ENCODE results near the gene CFHR4.
"Not testable (repeated sequence)": the region's sequence is repeated elsewhere in the genome, so short reads cannot be mapped to it uniquely, and the experiment has no call there.

The CFHR4 gene

DNA sequence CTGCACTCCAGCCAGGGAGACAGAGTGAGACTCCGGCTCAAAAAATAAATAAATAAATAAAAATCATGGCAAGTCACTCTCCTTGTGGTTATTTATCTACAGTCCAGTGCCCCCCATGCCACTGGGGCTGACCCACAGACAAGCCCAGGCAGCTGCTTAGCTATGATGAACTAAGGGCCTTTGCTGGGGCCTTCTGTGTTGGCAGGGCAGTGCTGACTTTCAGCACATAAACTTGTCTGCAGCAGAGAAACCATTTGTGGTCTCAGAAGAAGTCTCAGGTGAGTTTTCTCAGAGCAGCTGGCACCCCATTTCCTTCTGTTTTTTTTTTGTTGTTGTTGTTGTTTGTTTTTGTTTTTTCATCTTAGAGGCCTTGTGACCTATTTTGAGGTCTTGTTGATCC lies 20.9 kb upstream of the CFHR4 start:
- Histone ChIP-seq H3K9me3 (ENCODE audit: control extremely low read depth in 1 of 5, control insufficient read depth in 4 of 5, insufficient read depth in 2 of 5, low read depth in 1 of 5, low read length in 4 of 5) (peaks cover 0 to 2% (median 0%) of the 10 kb centered on the region in 5 experiments), H3K4me3 (ENCODE audit: control insufficient read depth in 1 of 7, extremely low read depth in 1 of 7, insufficient read depth in 4 of 7, low read depth in 2 of 7, low read length in 6 of 7) (no peak overlapping the region), H3K27ac (ENCODE audit: insufficient read depth in 1 of 2, low read depth in 1 of 2, low read length in 2 of 2, poor library complexity in 1 of 2, severe bottlenecking in 2 of 2) (no peak overlapping the region), H3K4me1 (ENCODE audit: control extremely low read depth in 1 of 4, control insufficient read depth in 4 of 4, insufficient read depth in 4 of 4, low read length in 3 of 4) (no peaks in the 10 kb centered on the region), H3K36me3 (ENCODE audit: control insufficient read depth in 4 of 4, insufficient read depth in 4 of 4, low read length in 3 of 4) (no peaks in the 10 kb centered on the region), H3K27me3 (replicated peaks in 2 of 5; ENCODE audit: control insufficient read depth in 4 of 5, insufficient read depth in 5 of 5, low read length in 4 of 5) (no peaks in the 10 kb centered on the region)
- WGBS (ENCODE audit: insufficient coverage), result no CpG with 5 or more reads among the region's 1 CpG
- ChIA-PET CTCF (no interaction called here), POLR2A (no interaction called here)
- DNase-seq, result no peak

DNA sequence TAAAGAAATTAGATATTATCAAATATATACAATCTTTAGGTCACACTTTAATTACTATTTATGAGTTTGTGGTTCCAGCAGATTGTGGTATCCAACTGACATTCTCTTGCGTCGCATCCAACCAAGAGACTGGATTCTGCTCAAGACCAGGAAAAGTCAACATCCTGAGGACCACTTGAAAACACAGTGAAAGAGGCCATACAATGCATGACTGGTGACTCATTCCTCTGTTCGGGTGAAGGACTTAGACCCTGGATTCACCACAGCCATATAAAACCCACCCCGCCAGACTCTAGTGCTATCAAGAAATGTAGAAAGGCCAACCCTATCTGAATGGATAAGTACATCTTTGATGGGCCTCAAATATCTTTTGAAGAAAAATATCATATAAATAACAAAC lies 14.5 kb upstream of the CFHR4 start:
- 92% methylated on average over 2 of the region's 4 CpGs for WGBS (ENCODE audit: insufficient coverage)
- H3K27ac ChIP-seq (ENCODE audit: insufficient read depth in 1 of 2, low read depth in 1 of 2, low read length in 2 of 2, poor library complexity in 1 of 2, severe bottlenecking in 2 of 2), result no peak overlapping the region
- no peaks in the 10 kb centered on the region for H3K4me1 ChIP-seq (ENCODE audit: control extremely low read depth in 1 of 4, control insufficient read depth in 4 of 4, insufficient read depth in 4 of 4, low read length in 3 of 4)
- peaks cover 1 to 15% (median 5%) of the 10 kb centered on the region in 5 experiments for H3K27me3 ChIP-seq (replicated peaks in 2 of 5; ENCODE audit: control insufficient read depth in 4 of 5, insufficient read depth in 5 of 5, low read length in 4 of 5)
- H3K4me3 ChIP-seq (ENCODE audit: control insufficient read depth in 1 of 7, extremely low read depth in 1 of 7, insufficient read depth in 4 of 7, low read depth in 2 of 7, low read length in 6 of 7), result no peak overlapping the region
- H3K36me3 ChIP-seq (ENCODE audit: control insufficient read depth in 4 of 4, insufficient read depth in 4 of 4, low read length in 3 of 4), result no peaks in the 10 kb centered on the region
- no peaks in the 10 kb centered on the region for H3K9me3 ChIP-seq (ENCODE audit: control extremely low read depth in 1 of 5, control insufficient read depth in 4 of 5, insufficient read depth in 2 of 5, low read depth in 1 of 5, low read length in 4 of 5)
- POLR2A ChIA-PET, result no interaction called here
- DNase-seq, result no peak
- CTCF ChIA-PET, result no interaction called here

DNA sequence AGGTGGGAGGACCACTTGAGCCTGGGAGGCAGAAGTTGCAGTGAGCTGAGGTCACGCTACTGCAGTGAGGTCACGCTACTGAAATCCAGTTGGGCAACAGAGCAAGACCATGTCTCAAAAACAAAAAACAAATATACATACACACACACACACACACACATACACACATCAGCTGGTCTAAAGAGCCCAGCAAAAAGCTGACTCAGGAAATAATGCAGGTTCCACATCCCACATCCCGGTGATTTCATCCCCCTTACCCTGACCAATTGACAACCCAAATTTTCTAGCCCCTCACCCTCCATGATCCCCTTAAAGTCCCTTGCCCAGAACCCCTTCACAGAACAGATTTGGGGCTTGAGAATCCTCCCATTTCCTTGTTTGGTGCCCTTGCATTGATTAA lies 11.9 kb upstream of the CFHR4 start:
- 95% methylated on average over 3 of the region's 3 CpGs for WGBS (ENCODE audit: insufficient coverage)
- peaks cover 2 to 25% (median 8%) of the 10 kb centered on the region in 5 experiments for H3K27me3 ChIP-seq (replicated peaks in 2 of 5; ENCODE audit: control insufficient read depth in 4 of 5, insufficient read depth in 5 of 5, low read length in 4 of 5)
- CTCF ChIA-PET, result no interaction called here
- POLR2A ChIA-PET, result no interaction called here
- no peaks in the 10 kb centered on the region for H3K9me3 ChIP-seq (ENCODE audit: control extremely low read depth in 1 of 5, control insufficient read depth in 4 of 5, insufficient read depth in 2 of 5, low read depth in 1 of 5, low read length in 4 of 5)
- no peak for DNase-seq
- no peak overlapping the region for H3K27ac ChIP-seq (ENCODE audit: insufficient read depth in 1 of 2, low read depth in 1 of 2, low read length in 2 of 2, poor library complexity in 1 of 2, severe bottlenecking in 2 of 2)
- no peaks in the 10 kb centered on the region for H3K36me3 ChIP-seq (ENCODE audit: control insufficient read depth in 4 of 4, insufficient read depth in 4 of 4, low read length in 3 of 4)
- no peak overlapping the region for H3K4me3 ChIP-seq (ENCODE audit: control insufficient read depth in 1 of 7, extremely low read depth in 1 of 7, insufficient read depth in 4 of 7, low read depth in 2 of 7, low read length in 6 of 7)
- H3K4me1 ChIP-seq (ENCODE audit: control extremely low read depth in 1 of 4, control insufficient read depth in 4 of 4, insufficient read depth in 4 of 4, low read length in 3 of 4), result no peaks in the 10 kb centered on the region

DNA sequence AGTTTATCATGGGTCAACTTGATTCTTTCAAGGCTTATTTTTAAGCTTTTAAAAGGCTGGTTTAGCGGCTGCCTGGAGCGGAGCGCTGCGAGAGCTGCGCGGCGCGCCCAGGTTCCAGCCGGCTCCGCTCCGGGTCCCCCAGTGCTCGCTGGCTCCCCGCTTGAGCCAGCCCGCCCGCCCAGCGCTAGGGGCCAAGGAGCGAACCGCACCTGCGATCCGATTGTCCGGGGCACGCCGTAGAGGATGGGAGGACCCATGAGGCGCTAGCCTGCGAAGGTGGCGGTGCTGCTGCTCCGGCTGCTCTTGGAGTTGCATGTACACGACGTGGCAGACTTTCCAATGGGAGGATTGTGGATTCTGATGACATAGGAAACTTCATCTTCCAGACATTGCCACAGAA lies 9.9 kb upstream of the CFHR4 start:
- Histone ChIP-seq H3K4me1 (ENCODE audit: control extremely low read depth in 1 of 4, control insufficient read depth in 4 of 4, insufficient read depth in 4 of 4, low read length in 3 of 4) (no peaks in the 10 kb centered on the region), H3K4me3 (ENCODE audit: control insufficient read depth in 1 of 7, extremely low read depth in 1 of 7, insufficient read depth in 4 of 7, low read depth in 2 of 7, low read length in 6 of 7) (peak overlapping the region in 1 of 7 experiments; percentile 7), H3K27ac (ENCODE audit: insufficient read depth in 1 of 2, low read depth in 1 of 2, low read length in 2 of 2, poor library complexity in 1 of 2, severe bottlenecking in 2 of 2) (no peak overlapping the region), H3K36me3 (ENCODE audit: control insufficient read depth in 4 of 4, insufficient read depth in 4 of 4, low read length in 3 of 4) (no peaks in the 10 kb centered on the region), H3K9me3 (ENCODE audit: control extremely low read depth in 1 of 5, control insufficient read depth in 4 of 5, insufficient read depth in 2 of 5, low read depth in 1 of 5, low read length in 4 of 5) (peaks cover 0 to 2% (median 0%) of the 10 kb centered on the region in 5 experiments), H3K27me3 (replicated peaks in 2 of 5; ENCODE audit: control insufficient read depth in 4 of 5, insufficient read depth in 5 of 5, low read length in 4 of 5) (peaks cover 2 to 25% (median 8%) of the 10 kb centered on the region in 5 experiments)
- DNase-seq, result peak in 1 of 3 donors; percentile 4
- POLR2A ChIA-PET, result no interaction called here
- 8% methylated on average over 27 of the region's 29 CpGs for WGBS (ENCODE audit: insufficient coverage)
- CTCF ChIA-PET, result no interaction called here

DNA sequence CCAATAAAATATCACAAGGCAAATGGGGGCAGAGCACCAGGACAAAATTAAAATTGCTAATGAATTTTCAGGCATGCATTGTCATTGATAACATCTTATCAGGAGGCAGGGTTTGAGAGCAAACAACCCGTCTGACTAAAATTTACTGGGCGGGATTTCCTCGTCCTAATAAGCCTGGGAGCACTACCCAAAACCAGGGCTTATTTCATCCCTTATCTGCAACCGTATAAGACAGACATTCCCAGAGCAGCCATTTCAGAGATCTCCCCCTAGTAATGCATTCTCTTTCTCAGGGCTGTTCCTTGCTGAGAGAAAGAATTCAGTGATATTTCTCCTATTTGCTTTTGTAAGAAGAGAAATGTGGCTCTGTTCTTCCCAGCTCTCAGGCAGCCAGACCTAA lies 1.3 kb upstream of the CFHR4 start:
- H3K36me3 ChIP-seq (ENCODE audit: control insufficient read depth in 4 of 4, insufficient read depth in 4 of 4, low read length in 3 of 4); H3K4me3 ChIP-seq (ENCODE audit: control insufficient read depth in 1 of 7, extremely low read depth in 1 of 7, insufficient read depth in 4 of 7, low read depth in 2 of 7, low read length in 6 of 7); DNase-seq; H3K9me3 ChIP-seq (ENCODE audit: control extremely low read depth in 1 of 5, control insufficient read depth in 4 of 5, insufficient read depth in 2 of 5, low read depth in 1 of 5, low read length in 4 of 5); H3K27me3 ChIP-seq (replicated peaks in 2 of 5; ENCODE audit: control insufficient read depth in 4 of 5, insufficient read depth in 5 of 5, low read length in 4 of 5); H3K4me1 ChIP-seq (ENCODE audit: control extremely low read depth in 1 of 4, control insufficient read depth in 4 of 4, insufficient read depth in 4 of 4, low read length in 3 of 4); H3K27ac ChIP-seq (ENCODE audit: insufficient read depth in 1 of 2, low read depth in 1 of 2, low read length in 2 of 2, poor library complexity in 1 of 2, severe bottlenecking in 2 of 2); CTCF ChIA-PET: not testable (repeated sequence)
- POLR2A ChIA-PET, result interaction anchor here (0.6 kb wide), 1 partner anchor 586 kb away, joined by 3 read pairs; no protein-coding TSS in a partner anchor
- 93% methylated on average over 2 of the region's 4 CpGs for WGBS (ENCODE audit: insufficient coverage)

DNA sequence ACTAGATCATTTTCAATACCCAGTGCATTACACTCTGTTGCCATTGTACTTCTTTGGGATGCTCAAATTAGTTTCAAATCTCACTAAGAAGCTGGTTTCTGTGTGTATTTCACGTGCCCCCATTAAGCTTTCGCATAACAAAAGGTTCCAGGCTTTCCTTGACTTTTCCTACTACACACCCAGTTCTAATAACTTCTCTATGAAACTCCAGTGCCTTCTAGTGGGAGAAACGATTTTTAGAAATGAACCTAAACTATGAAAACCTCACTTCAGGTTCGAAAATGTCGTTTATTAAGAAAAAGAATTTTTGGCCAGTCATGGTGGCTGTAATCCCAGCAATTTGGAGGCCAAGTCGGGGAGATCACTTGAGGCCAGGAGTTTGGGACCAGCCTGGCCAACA lies 2.8 kb downstream of the CFHR4 start:
- Histone ChIP-seq H3K4me3 (ENCODE audit: control insufficient read depth in 1 of 7, extremely low read depth in 1 of 7, insufficient read depth in 4 of 7, low read depth in 2 of 7, low read length in 6 of 7) (no peak overlapping the region), H3K9me3 (ENCODE audit: control extremely low read depth in 1 of 5, control insufficient read depth in 4 of 5, insufficient read depth in 2 of 5, low read depth in 1 of 5, low read length in 4 of 5) (peaks cover 0 to 6% (median 0%) of the 10 kb centered on the region in 5 experiments), H3K27ac (ENCODE audit: insufficient read depth in 1 of 2, low read depth in 1 of 2, low read length in 2 of 2, poor library complexity in 1 of 2, severe bottlenecking in 2 of 2) (no peak overlapping the region), H3K36me3 (ENCODE audit: control insufficient read depth in 4 of 4, insufficient read depth in 4 of 4, low read length in 3 of 4) (no peaks in the 10 kb centered on the region), H3K27me3 (replicated peaks in 2 of 5; ENCODE audit: control insufficient read depth in 4 of 5, insufficient read depth in 5 of 5, low read length in 4 of 5) (peaks cover 0 to 2% (median 0%) of the 10 kb centered on the region in 5 experiments), H3K4me1 (ENCODE audit: control extremely low read depth in 1 of 4, control insufficient read depth in 4 of 4, insufficient read depth in 4 of 4, low read length in 3 of 4) (no peaks in the 10 kb centered on the region)
- CTCF ChIA-PET, result no interaction called here
- POLR2A ChIA-PET, result no interaction called here
- WGBS (ENCODE audit: insufficient coverage), result 94% methylated on average over 5 of the region's 6 CpGs
- DNase-seq, result no peak

DNA sequence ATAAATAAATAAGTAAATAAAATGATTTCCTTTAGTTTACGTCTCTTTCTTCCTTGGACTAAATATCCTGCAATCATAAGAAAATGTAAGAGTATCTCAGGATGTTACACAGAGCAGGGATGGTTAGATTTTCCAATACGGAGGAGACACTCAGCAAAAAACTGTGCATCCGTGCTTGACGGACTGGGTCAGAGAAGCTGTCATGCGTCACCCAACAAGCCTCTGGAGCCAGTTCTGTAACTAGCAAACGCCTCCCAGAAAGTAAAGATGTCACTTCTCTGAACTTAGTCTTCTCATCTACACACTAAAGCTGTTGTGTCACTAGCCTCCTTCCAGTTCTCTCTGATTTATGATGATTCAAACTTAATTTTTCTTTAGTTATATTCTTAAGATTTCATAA lies 3.4 kb downstream of the CFHR4 start:
- Histone ChIP-seq H3K4me1 (ENCODE audit: control extremely low read depth in 1 of 4, control insufficient read depth in 4 of 4, insufficient read depth in 4 of 4, low read length in 3 of 4) (no peaks in the 10 kb centered on the region), H3K36me3 (ENCODE audit: control insufficient read depth in 4 of 4, insufficient read depth in 4 of 4, low read length in 3 of 4) (no peaks in the 10 kb centered on the region), H3K9me3 (ENCODE audit: control extremely low read depth in 1 of 5, control insufficient read depth in 4 of 5, insufficient read depth in 2 of 5, low read depth in 1 of 5, low read length in 4 of 5) (peaks cover 0 to 3% (median 0%) of the 10 kb centered on the region in 5 experiments), H3K27ac (ENCODE audit: insufficient read depth in 1 of 2, low read depth in 1 of 2, low read length in 2 of 2, poor library complexity in 1 of 2, severe bottlenecking in 2 of 2) (no peak overlapping the region), H3K4me3 (ENCODE audit: control insufficient read depth in 1 of 7, extremely low read depth in 1 of 7, insufficient read depth in 4 of 7, low read depth in 2 of 7, low read length in 6 of 7) (no peak overlapping the region), H3K27me3 (replicated peaks in 2 of 5; ENCODE audit: control insufficient read depth in 4 of 5, insufficient read depth in 5 of 5, low read length in 4 of 5) (peaks cover 0 to 2% (median under 1%) of the 10 kb centered on the region in 5 experiments)
- 96% methylated on average over 4 of the region's 6 CpGs for WGBS (ENCODE audit: insufficient coverage)
- POLR2A ChIA-PET, result no interaction called here
- CTCF ChIA-PET, result no interaction called here
- no peak for DNase-seq
